GM19395 (cell line): Measurements from ENCODE around the gene BRAF.
"Not testable (repeated sequence)": the region's sequence is repeated elsewhere in the genome, so short reads cannot be mapped to it uniquely, and the experiment has no call there.

ENCODE experiments used
- ATAC-seq: cut with Tn5 transposase; IDR thresholded peaks from one replicate; pipeline ENCODE4 v1.9.1; 2021; ENCODE audit warnings: mild to moderate bottlenecking, moderate library complexity; ENCODE audit not compliant: unreplicated experiment

The BRAF gene

GRCh38 chr7:140881507-140882228 lies 43.1 kb downstream of the BRAF start:
- ATAC-seq, result peak; percentile 78

- no peak for ATAC-seq
Measured at GRCh38 chr7:140877249-140877524, 47.5 kb downstream of the BRAF start.

GRCh38 chr7:140876519-140877248 lies 48.0 kb downstream of the BRAF start:
- ATAC-seq, result peak; percentile 90

- ATAC-seq, result no peak
Measured at GRCh38 chr7:140873434-140873833, 51.3 kb downstream of the BRAF start.

GRCh38 chr7:140870003-140870402 lies 54.7 kb downstream of the BRAF start:
- ATAC-seq, result no peak

GRCh38 chr7:140869430-140869829 lies 55.3 kb downstream of the BRAF start:
- no peak for ATAC-seq

- ATAC-seq, result peak; percentile 54
Measured at GRCh38 chr7:140867467-140868462, 57.0 kb downstream of the BRAF start.

- no peak for ATAC-seq
Measured at GRCh38 chr7:140866926-140867325, 57.8 kb downstream of the BRAF start.

GRCh38 chr7:140864732-140865131 lies 60.0 kb downstream of the BRAF start:
- ATAC-seq, result no peak

GRCh38 chr7:140863867-140864266 lies 60.9 kb downstream of the BRAF start:
- no peak for ATAC-seq

- ATAC-seq, result no peak
Measured at GRCh38 chr7:140863184-140863583, 61.5 kb downstream of the BRAF start.

- no peak for ATAC-seq
Measured at GRCh38 chr7:140857048-140857447, 67.7 kb downstream of the BRAF start.

- no peak for ATAC-seq
Measured at GRCh38 chr7:140841166-140841715, 83.5 kb downstream of the BRAF start.

GRCh38 chr7:140831724-140832123 lies 93.0 kb downstream of the BRAF start:
- no peak for ATAC-seq

GRCh38 chr7:140829720-140830119 lies 95.0 kb downstream of the BRAF start:
- no peak for ATAC-seq

- no peak for ATAC-seq
Measured at GRCh38 chr7:140828741-140829140, 96.0 kb downstream of the BRAF start.

- ATAC-seq, result not testable (repeated sequence)
Measured at GRCh38 chr7:140817383-140817782, 107.3 kb downstream of the BRAF start.

GRCh38 chr7:140810830-140811556 lies 113.7 kb downstream of the BRAF start:
- ATAC-seq, result peak; percentile 94

GRCh38 chr7:140810385-140810784 lies 114.3 kb downstream of the BRAF start:
- no peak for ATAC-seq

- no peak for ATAC-seq
Measured at GRCh38 chr7:140778975-140779374, 145.8 kb downstream of the BRAF start.
